IMR-90 (cell line): ENCODE data around the gene KLK14.

Experiments used
- BHLHE40 ChIP-seq: fragments of 150-350 bp; IDR thresholded peaks from 2 replicates; pipeline ENCODE4 v1.6.1; 2016; ENCODE audit warnings: mild to moderate bottlenecking, low read depth, low read length
- CEBPB ChIP-seq: IDR thresholded peaks from 2 replicates; pipeline ENCODE4 v1.6.1; 2012; ENCODE audit warnings: low read depth, low read length, improper control_type of control experiment
- FOS ChIP-seq: fragments of 150-350 bp; IDR thresholded peaks from 2 replicates; pipeline ENCODE4 v1.6.1; 2016; ENCODE audit warnings: low read depth, low read length
- MAZ ChIP-seq: IDR thresholded peaks from 2 replicates; pipeline ENCODE4 v1.6.1; 2012; ENCODE audit warnings: low read depth, mild to moderate bottlenecking, low read length, improper control_type of control experiment, moderate library complexity, borderline replicate concordance
- NFE2L2 ChIP-seq: fragments of 150-350 bp; IDR thresholded peaks from 2 replicates; pipeline ENCODE4 v1.6.1; 2016; ENCODE audit warnings: low read depth, mild to moderate bottlenecking, low read length
- POLR2A ChIP-seq: IDR thresholded peaks from 2 replicates; pipeline ENCODE4 v1.6.1; 2012; ENCODE audit warnings: mild to moderate bottlenecking, low read depth, low read length
- RAD21 ChIP-seq: IDR thresholded peaks from 2 replicates; pipeline ENCODE4 v1.6.1; 2012; ENCODE audit warnings: low read length, improper control_type of control experiment
- RCOR1 ChIP-seq: IDR thresholded peaks from 2 replicates; pipeline ENCODE4 v1.6.1; 2012; ENCODE audit warnings: mild to moderate bottlenecking, low read length, improper control_type of control experiment; ENCODE audit not compliant: insufficient replicate concordance
- SMC3 ChIP-seq: fragments of 150-350 bp; IDR thresholded peaks from 2 replicates; pipeline ENCODE4 v1.6.1; 2016; ENCODE audit warnings: low read depth, mild to moderate bottlenecking, antibody characterized with exemption, low read length, moderate library complexity
- TF ChIP-seq, protein P1 (sequence below): conservative IDR thresholded peaks from 2 replicates; pipeline ENCODE4 v1.5.1; 2012; ENCODE audit warnings: mild to moderate bottlenecking, low read depth, low read length, improper control_type of control experiment

DNA sequence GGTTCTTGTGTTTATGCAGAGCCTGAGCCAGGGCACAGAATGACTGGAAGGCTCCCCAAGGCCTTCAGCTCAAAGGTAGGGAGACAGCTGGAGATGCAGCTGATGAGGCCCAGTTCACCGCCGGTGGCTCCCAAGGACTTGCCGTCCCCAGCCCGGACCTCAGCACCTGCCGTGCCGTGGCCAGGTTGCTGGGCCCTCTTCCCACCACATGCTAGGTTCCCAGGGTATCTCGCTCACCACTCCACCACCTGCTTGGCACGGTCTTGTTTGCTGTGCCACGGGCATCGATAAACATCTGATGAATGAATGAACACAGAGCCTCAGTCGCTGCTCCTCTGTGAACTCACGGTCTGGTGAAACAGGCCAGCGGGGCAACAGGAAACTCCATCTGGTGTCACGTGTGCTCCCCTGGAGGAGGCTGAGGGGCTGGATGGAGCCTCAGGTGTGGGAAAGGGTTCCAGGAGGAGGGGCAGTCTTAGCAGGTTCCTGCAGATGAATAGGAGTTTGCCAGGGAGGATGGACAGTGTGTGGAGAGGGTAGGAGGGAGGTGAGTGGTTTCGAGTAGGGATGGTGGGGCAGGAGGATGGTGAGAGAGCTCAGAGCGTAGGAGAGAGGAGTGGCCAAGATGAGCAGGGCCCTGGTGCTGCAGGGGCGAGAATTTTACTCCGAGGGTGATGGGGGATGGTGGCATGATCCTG, 3.6 kb upstream of the KLK14 start:
- TF ChIP-seq FOS, result no peak
- TF ChIP-seq SMC3, result no peak
- TF ChIP-seq RCOR1, result no peak
- TF ChIP-seq POLR2A, result no peak
- TF ChIP-seq, protein P1, sequence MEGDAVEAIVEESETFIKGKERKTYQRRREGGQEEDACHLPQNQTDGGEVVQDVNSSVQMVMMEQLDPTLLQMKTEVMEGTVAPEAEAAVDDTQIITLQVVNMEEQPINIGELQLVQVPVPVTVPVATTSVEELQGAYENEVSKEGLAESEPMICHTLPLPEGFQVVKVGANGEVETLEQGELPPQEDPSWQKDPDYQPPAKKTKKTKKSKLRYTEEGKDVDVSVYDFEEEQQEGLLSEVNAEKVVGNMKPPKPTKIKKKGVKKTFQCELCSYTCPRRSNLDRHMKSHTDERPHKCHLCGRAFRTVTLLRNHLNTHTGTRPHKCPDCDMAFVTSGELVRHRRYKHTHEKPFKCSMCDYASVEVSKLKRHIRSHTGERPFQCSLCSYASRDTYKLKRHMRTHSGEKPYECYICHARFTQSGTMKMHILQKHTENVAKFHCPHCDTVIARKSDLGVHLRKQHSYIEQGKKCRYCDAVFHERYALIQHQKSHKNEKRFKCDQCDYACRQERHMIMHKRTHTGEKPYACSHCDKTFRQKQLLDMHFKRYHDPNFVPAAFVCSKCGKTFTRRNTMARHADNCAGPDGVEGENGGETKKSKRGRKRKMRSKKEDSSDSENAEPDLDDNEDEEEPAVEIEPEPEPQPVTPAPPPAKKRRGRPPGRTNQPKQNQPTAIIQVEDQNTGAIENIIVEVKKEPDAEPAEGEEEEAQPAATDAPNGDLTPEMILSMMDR, result no peak
- TF ChIP-seq BHLHE40, result no peak
- TF ChIP-seq RAD21, result no peak
- TF ChIP-seq MAZ, result no peak
- no peak for TF ChIP-seq NFE2L2
- no peak for TF ChIP-seq CEBPB
